ENCODE data around the gene MACROH2A1.

MACROH2A1 gene

GRCh38 chr5:135353952-135354721 lies 44.9 kb downstream of the MACROH2A1 start:
- TF ChIP-seq ZNF274 (IDR thresholded peaks at IDR 0.05; ENCODE audit: low read depth, low read length) = no peak
- H3K4me3 ChIP-seq (ENCODE audit: low read length) = no peak overlapping the region

DNA sequence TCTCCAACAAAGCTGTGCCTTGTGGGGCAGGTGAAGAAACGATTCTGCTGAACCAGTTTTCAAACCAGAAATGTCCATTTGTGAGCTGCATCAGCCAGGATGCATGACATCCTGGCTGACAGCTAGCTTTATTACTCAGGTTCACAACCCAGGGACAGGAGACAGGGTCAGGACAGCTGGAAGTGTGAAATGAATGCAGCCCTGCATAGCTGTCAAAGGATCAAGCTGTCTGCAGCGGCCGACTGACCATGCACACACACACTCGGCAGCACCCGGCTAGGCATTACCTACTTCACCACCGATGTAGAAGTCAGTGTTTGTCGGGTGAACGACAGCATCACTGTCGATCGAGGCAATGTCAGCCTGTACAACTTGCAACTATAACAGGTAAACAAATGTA lies 48.5 kb downstream of the MACROH2A1 start:
- H3K4me3 ChIP-seq (ENCODE audit: low read length) = no peak overlapping the region
- TF ChIP-seq ZNF274 (IDR thresholded peaks at IDR 0.05; ENCODE audit: low read depth, low read length) = no peak

DNA sequence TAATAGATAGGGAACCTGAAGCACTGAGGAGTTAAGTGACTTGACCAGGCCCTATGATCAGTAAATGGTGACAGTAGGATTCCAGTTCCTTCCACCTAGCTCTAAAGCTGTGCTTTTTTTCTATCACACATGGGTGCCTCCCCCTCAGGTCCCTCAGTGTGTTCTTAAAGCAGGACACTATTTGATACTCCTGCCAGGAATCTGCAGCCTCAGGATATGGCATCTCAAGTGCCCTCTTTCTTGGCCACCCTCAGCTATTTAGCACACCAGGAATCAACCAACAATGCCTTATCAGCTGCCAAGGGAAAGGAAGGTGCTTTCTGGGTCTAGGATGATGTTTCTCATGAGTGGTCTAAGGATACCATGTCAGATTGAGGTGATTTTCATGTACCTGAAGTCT lies 49.1 kb downstream of the MACROH2A1 start:
- TF ChIP-seq ZNF274 (IDR thresholded peaks at IDR 0.05; ENCODE audit: low read depth, low read length) = no peak
- H3K4me3 ChIP-seq (ENCODE audit: low read length) = no peak overlapping the region

GRCh38 chr5:135349451-135349850 lies 49.6 kb downstream of the MACROH2A1 start:
- H3K4me3 ChIP-seq (ENCODE audit: low read length) = no peak overlapping the region
- no peak for TF ChIP-seq ZNF274 (IDR thresholded peaks at IDR 0.05; ENCODE audit: low read depth, low read length)

GRCh38 chr5:135348918-135349317 lies 50.1 kb downstream of the MACROH2A1 start:
- H3K4me3 ChIP-seq (ENCODE audit: low read length) = no peak overlapping the region
- TF ChIP-seq ZNF274 (IDR thresholded peaks at IDR 0.05; ENCODE audit: low read depth, low read length) = no peak

- no peak for TF ChIP-seq ZNF274 (IDR thresholded peaks at IDR 0.05; ENCODE audit: low read depth, low read length)
- no peak overlapping the region for H3K4me3 ChIP-seq (ENCODE audit: low read length)
Measured at GRCh38 chr5:135347392-135347791, 51.6 kb downstream of the MACROH2A1 start.

GRCh38 chr5:135345956-135346731 lies 52.9 kb downstream of the MACROH2A1 start:
- TF ChIP-seq ZNF274 (IDR thresholded peaks at IDR 0.05; ENCODE audit: low read depth, low read length) = no peak
- H3K4me3 ChIP-seq (ENCODE audit: low read length) = no peak overlapping the region

DNA sequence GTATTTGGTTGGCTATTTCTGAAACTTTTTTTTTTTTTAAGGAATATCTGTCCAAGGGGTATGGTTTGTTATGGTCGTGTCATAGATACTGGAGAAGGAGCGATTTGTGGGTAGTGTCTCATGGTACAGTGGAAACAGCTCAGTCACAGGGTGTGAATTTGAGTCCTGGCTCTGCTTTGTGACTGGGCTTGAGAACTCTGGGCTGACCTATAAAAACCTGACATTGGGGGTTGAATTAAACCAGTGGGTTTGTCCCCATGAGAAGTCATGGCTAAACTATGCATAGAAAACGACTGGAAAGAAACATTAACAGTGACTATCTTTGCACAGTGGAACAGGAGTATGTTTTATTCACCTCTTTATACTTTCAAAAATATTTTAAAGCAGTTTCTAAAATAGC lies 54.7 kb downstream of the MACROH2A1 start:
- TF ChIP-seq ZNF274 (IDR thresholded peaks at IDR 0.05; ENCODE audit: low read depth, low read length) = no peak
- H3K4me3 ChIP-seq (ENCODE audit: low read length) = no peak overlapping the region

DNA sequence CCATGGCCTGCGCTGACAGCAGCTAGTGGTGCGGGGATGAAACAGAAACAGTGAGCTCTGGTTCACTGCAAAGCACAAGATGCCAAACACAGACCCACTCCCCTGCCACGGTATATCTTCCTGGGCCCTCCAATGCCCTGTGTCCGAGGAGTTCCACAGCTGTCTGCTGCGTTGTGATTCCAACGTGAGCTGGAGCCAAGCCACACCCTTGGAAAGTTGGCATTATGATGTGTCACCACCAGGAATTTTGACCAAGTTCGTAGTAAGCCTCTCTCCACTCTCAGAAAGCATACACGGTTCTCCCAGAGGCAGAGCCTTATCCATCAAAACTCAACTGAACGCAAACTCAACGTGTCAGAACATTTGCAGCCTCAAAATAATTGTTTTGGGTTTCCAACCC lies 55.6 kb downstream of the MACROH2A1 start:
- H3K4me3 ChIP-seq (ENCODE audit: low read length) = no peak overlapping the region
- TF ChIP-seq ZNF274 (IDR thresholded peaks at IDR 0.05; ENCODE audit: low read depth, low read length) = no peak

GRCh38 chr5:135342551-135342875 lies 56.5 kb downstream of the MACROH2A1 start:
- no peak for TF ChIP-seq ZNF274 (IDR thresholded peaks at IDR 0.05; ENCODE audit: low read depth, low read length)
- H3K4me3 ChIP-seq (ENCODE audit: low read length) = no peak overlapping the region

GRCh38 chr5:135341696-135342550 lies 57.1 kb downstream of the MACROH2A1 start:
- no peak overlapping the region for H3K4me3 ChIP-seq (ENCODE audit: low read length)
- TF ChIP-seq ZNF274 (IDR thresholded peaks at IDR 0.05; ENCODE audit: low read depth, low read length) = no peak

GRCh38 chr5:135341016-135341666 lies 57.9 kb downstream of the MACROH2A1 start:
- no peak overlapping the region for H3K4me3 ChIP-seq (ENCODE audit: low read length)
- TF ChIP-seq ZNF274 (IDR thresholded peaks at IDR 0.05; ENCODE audit: low read depth, low read length) = no peak

- no peak for TF ChIP-seq ZNF274 (IDR thresholded peaks at IDR 0.05; ENCODE audit: low read depth, low read length)
- H3K4me3 ChIP-seq (ENCODE audit: low read length) = no peak overlapping the region
Measured at GRCh38 chr5:135340568-135340967, 58.5 kb downstream of the MACROH2A1 start.

- TF ChIP-seq ZNF274 (IDR thresholded peaks at IDR 0.05; ENCODE audit: low read depth, low read length) = no peak
- no peak overlapping the region for H3K4me3 ChIP-seq (ENCODE audit: low read length)
Measured at GRCh38 chr5:135339623-135340022, 59.4 kb downstream of the MACROH2A1 start.
